HG02852 (cell line): ENCODE results near the gene ZKSCAN3.
"Not testable (repeated sequence)": the region's sequence is repeated elsewhere in the genome, so short reads cannot be mapped to it uniquely, and the experiment has no call there.

Experiments
- ATAC-seq: cut with Tn5 transposase; IDR thresholded peaks from one replicate; pipeline ENCODE4 v1.9.1; 2021; ENCODE audit warnings: mild to moderate bottlenecking, moderate library complexity; ENCODE audit not compliant: unreplicated experiment

The ZKSCAN3 gene

GRCh38 chr6:28340310-28341095 lies 9.2 kb upstream of the ZKSCAN3 start:
- no peak for ATAC-seq

DNA sequence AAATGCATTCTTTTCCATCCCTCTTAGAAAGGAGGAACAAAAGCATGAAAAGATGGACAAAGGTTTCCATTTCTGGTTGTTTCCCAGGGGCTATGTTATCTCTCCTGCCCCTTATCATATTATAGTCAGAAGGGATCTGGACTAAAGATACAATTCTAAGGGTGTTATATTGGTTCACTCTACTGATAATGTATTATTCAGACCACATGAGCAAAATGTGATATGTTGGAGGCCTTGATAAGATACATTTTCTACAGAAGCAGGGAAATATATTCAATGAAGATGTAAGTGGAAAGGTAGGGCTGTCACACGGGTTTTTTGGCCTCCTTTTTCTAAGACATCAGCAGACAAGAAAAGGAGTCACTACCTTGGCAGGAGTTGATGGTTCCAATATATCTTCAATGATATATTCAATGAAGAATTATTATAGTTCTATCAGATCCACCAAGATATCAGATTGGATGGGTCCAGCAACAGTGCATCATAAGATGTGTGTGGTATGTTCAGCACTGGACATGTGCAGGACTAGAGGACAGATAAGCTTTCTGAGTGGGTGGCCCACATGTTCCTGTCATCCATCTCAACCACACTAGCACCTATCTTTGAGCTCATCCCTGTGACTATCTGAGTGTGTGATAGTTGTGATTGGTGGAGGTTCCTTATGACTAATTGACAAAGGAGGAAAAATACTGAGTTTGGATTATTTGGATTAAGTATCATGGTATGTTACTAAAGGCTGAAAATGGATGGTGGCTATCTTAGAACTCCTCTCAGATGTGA lies 5.7 kb upstream of the ZKSCAN3 start:
- no peak for ATAC-seq

- ATAC-seq, result no peak
Observed at GRCh38 chr6:28345201-28345600, 4.5 kb upstream of the ZKSCAN3 start.

DNA sequence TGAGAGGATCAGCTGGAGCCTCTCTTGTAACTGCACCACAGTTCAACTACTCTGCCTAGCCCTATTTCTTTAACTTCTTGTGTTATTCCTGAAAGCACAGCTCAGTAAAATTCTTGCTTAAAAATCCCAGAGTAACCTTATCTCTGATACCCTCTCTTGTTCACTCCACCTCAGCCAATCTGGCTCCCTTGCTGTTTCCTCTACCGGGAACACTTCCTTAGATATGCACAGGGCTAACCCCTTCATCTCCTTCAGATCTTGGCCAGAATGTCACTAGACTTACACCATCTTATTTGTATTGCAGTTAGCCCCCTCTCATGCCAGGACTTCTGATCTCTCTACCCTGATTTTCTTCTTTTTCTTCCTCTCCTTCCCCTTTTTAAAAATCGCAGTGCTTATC lies 2.6 kb upstream of the ZKSCAN3 start:
- ATAC-seq, result no peak

DNA sequence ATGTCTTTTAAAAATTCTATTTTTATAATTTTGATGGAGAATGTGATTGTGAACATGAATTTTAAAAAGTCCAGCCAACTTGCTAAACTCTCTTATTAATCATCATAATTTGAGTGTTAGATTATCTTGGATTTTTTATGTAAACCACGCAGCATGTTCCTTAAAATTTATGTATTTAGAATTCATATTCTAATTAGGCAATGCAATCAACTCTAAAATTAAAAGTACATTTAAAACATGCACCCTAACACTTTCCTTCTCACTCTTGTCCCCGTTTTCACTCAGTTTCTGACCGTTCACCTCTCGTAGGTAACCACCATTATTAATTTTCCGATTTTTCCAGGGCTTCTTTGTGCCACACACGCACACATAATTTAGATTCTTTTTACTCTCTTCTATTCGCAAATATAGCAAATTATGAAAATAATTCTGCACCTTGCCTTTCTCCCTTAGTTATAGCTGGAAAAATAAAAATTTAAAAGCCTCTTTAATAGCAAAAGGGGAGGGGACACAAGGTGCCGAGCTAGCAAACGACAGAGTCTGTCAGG lies 329 bp upstream of the ZKSCAN3 start:
- peak; percentile 19 for ATAC-seq

GRCh38 chr6:28351087-28351486 lies 1.3 kb downstream of the ZKSCAN3 start:
- ATAC-seq, result no peak

GRCh38 chr6:28351493-28351925 lies 1.8 kb downstream of the ZKSCAN3 start:
- ATAC-seq, result no peak

- no peak for ATAC-seq
Observed at GRCh38 chr6:28353356-28353755, 3.6 kb downstream of the ZKSCAN3 start.

GRCh38 chr6:28353981-28354676 lies 4.4 kb downstream of the ZKSCAN3 start:
- ATAC-seq, result no peak

GRCh38 chr6:28354688-28355554 lies 5.2 kb downstream of the ZKSCAN3 start:
- no peak for ATAC-seq

GRCh38 chr6:28355743-28356665 lies 6.3 kb downstream of the ZKSCAN3 start:
- peak; percentile 61 for ATAC-seq

- ATAC-seq, result no peak
Observed at GRCh38 chr6:28356666-28357020, 6.9 kb downstream of the ZKSCAN3 start.

DNA sequence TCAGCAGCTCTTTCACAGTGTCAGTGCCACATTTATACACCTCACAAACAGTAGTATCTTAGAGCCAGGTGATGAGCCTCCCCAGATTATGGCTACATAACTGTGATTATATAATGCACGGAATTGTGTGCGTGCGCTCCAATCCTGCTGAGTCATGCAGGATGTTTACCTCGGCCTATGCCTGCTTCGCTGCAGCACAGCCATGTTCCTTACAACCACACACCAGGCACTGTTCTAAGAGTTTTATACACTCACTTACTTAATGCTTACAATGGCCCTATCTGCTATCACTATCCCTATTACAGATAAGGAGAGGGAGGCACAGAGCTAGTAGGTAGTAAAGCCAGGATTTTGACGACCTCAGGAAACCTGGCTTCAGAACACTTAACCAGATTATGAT lies 7.3 kb downstream of the ZKSCAN3 start:
- no peak for ATAC-seq

DNA sequence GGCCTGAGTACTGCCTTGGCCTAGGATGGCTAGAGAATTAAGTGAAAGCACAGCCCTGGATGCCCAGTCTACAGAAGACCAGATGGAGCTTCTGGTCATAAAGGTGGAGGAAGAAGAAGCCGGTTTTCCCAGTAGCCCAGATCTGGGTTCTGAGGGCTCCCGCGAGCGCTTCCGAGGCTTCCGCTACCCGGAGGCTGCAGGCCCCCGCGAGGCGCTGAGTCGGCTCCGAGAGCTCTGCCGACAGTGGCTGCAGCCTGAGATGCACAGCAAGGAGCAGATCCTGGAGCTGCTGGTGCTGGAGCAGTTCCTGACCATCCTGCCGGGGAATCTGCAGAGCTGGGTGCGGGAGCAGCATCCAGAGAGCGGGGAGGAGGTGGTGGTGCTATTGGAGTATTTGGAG lies 9.8 kb downstream of the ZKSCAN3 start:
- not testable (repeated sequence) for ATAC-seq

GRCh38 chr6:28360961-28361360 lies 11.2 kb downstream of the ZKSCAN3 start:
- ATAC-seq, result no peak

GRCh38 chr6:28365590-28365989 lies 15.8 kb downstream of the ZKSCAN3 start:
- ATAC-seq, result not testable (repeated sequence)

DNA sequence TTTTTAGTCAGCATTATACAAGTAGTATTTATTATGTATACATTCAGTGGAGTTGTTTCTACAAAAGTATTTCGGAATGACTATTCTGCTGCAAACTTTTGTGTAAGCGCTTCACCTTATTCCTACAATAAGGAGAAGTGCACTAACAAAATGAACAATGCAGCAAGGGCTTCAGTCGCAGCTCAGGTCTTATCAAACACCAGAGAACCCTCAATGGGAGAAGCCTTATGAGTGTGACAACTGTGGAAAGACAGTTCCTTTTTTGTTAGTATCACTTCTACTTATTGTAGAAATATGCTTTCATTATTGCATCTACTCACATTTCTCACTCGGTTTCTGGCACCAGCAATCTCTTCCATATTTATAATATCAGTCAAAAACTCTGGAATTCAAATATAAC lies 18.8 kb downstream of the ZKSCAN3 start:
- ATAC-seq, result peak; percentile 72

GRCh38 chr6:28369463-28369862 lies 19.7 kb downstream of the ZKSCAN3 start:
- ATAC-seq, result no peak

- ATAC-seq, result no peak
Observed at GRCh38 chr6:28370440-28370839, 20.7 kb downstream of the ZKSCAN3 start.
